ENCODE results near the gene TUBB2B.
"Not testable (repeated sequence)": the region's sequence is repeated elsewhere in the genome, so short reads cannot be mapped to it uniquely, and the experiment has no call there.

The TUBB2B gene

GRCh38 chr6:3183066-3183465, 44.4 kb downstream of the TUBB2B start:
- no peak for DNase-seq

DNA sequence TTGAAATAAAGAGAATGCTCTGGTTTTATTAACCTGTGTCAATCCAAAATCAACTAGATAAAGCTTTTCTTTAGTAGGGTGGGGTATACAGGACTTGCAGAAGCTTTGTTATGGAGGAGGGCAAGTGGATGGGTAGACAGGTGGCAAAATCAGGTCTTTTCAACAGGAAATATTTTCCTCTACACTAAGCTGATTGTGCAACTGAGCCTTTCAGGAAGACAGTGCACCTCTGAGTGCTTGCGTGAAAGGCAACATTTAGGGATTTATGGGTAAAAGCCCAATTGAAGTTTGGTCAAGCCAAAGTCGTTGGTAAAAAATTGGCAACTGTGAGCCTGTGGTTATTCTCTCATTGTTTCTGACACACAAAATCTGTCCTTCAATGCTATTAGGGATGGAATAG, 46.3 kb downstream of the TUBB2B start:
- no peak for DNase-seq

- not testable (repeated sequence) for DNase-seq
Measured at GRCh38 chr6:3179945-3180344, 47.5 kb downstream of the TUBB2B start.

DNA sequence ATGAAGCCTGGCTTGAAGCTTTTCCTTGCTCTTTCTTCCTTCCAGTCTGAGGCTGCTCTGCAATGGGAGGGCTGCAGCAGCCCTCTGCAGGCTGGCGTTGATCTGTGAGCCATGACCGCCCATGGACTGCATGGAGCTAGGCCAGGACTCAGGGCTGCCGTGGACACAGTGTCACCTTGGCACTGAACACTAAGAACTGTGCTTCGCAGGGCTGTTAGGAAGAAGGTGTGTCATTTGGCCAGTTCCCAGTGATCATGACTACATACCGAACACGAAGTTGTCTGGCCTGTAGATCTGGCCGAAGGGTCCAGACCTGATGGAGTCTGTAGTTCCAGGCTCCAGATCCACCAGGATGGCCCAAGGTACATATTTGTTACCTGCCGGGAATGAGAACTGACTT, 48.8 kb downstream of the TUBB2B start:
- DNase-seq: not testable (repeated sequence)

DNA sequence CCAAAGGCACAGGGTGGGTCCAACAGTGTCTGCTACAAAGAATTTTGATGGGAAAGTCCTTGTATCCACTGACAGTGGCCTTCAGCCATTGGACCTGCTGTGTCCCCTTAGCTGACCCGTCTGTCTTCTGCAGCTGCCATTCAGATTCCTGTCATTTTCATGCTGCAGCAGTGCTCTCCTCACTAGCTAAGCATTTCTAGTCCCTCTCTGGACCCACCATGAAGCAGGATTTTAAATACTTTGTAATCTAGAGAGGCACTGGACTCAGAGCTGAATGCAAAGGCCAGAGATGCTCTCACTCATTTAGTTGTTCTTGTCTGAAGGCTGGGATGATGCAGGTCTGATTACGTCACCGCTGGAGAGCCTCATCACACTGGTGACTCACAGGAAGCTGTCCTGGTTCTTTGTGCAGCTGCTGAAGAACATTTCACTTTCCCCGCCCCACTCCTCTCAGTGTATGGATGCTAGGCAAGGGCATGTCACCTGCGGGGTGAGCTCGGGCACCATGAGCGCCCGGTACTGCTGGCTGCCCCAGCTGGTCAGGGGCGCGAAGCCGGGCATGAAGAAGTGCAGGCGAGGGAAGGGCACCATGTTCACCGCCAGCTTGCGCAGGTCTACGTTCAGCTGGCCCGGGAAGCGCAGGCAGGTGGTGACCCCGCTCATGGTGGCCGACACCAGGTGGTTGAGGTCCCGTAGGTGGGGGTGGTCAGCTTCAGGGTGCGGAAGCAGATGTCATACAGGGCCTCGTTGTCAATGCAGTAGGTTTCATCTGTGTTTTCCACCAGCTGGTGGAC, 50.7 kb downstream of the TUBB2B start:
- no peak for DNase-seq

- no peak for DNase-seq
Measured at GRCh38 chr6:3175715-3176402, 51.6 kb downstream of the TUBB2B start.

Data from NCI-H2029 treated with DMSO at 0.1 percent for 48 hours (cell line).